Hepatocyte (in vitro differentiated cells): Measurements from ENCODE around the gene CYSTM1. TPM values are rescaled to one million over a fixed set of nuclear protein-coding genes. Genes with fewer than 3 reads are reported as not detected.

Experiments used
- DNase-seq: peaks from one replicate; pipeline ENCODE4 v3.0.0-alpha.2; 2016; ENCODE audit warnings: low spot score
- H2AFZ ChIP-seq: fragments of 200-600 bp; sonication (generic); 2 replicates; pipeline ENCODE4 v1.6.0; 2016; ENCODE audit warnings: antibody characterized with exemption, mild to moderate bottlenecking
- H3K27ac ChIP-seq: fragments of 200-600 bp; sonication (generic); 2 replicates; pipeline ENCODE4 v1.5.1; 2016; ENCODE audit warnings: mild to moderate bottlenecking
- H3K27me3 ChIP-seq: fragments of 200-600 bp; sonication (generic); 2 replicates; pipeline ENCODE4 v1.6.1; 2016
- H3K36me3 ChIP-seq: fragments of 200-600 bp; sonication (generic); replicated peaks from 2 replicates; pipeline ENCODE4 v1.5.1; 2016; ENCODE audit warnings: low read depth; ENCODE audit not compliant: insufficient read depth
- H3K4me1 ChIP-seq: fragments of 200-600 bp; sonication (generic); 2 replicates; pipeline ENCODE4 v1.5.1; 2016; ENCODE audit warnings: mild to moderate bottlenecking, moderate library complexity; ENCODE audit not compliant: insufficient read depth
- H3K4me2 ChIP-seq: fragments of 200-600 bp; sonication (generic); 2 replicates; pipeline ENCODE4 v1.6.0; 2016
- H3K4me3 ChIP-seq: fragments of 200-600 bp; sonication (generic); 2 replicates; pipeline ENCODE4 v1.5.1; 2016; ENCODE audit warnings: mild to moderate bottlenecking
- H3K79me2 ChIP-seq: fragments of 200-600 bp; sonication (generic); 2 replicates; pipeline ENCODE4 v1.6.0; 2017; ENCODE audit warnings: mild to moderate bottlenecking
- H3K9me2 ChIP-seq: fragments of 200-600 bp; sonication (generic); replicated peaks from 2 replicates; pipeline ENCODE4 v1.6.0; 2017; ENCODE audit warnings: mild to moderate bottlenecking; ENCODE audit not compliant: insufficient read depth
- H3K9me3 ChIP-seq: fragments of 200-600 bp; sonication (generic); 2 replicates; pipeline ENCODE4 v1.5.1; 2016; ENCODE audit warnings: low read depth, mild to moderate bottlenecking
- H4K20me1 ChIP-seq: fragments of 200-600 bp; sonication (generic); 2 replicates; pipeline ENCODE4 v1.6.0; 2016; ENCODE audit warnings: mild to moderate bottlenecking; ENCODE audit not compliant: insufficient read depth, poor library complexity, severe bottlenecking
- EZH2 ChIP-seq: fragments of 200-600 bp; sonication (generic); IDR thresholded peaks from 2 replicates; pipeline ENCODE4 v1.6.1; 2016; ENCODE audit warnings: antibody characterized with exemption, mild to moderate bottlenecking, borderline replicate concordance
- EZH2phosphoT487 ChIP-seq: fragments of 200-600 bp; sonication (generic); IDR thresholded peaks from one replicate; pipeline ENCODE4 v1.6.1; 2018; ENCODE audit warnings: antibody characterized with exemption, mild to moderate bottlenecking, low read depth, moderate library complexity; ENCODE audit not compliant: unreplicated experiment, severe bottlenecking
- WGBS: methylation state at CpG from one replicate; pipeline ENCODE4 v1.1.6; 2016; ENCODE audit warnings: low lambda C conversion rate; ENCODE audit errors: missing lambda C conversion rate; 5-methylcytosine and 5-hydroxymethylcytosine counted together
- polyA plus RNA-seq: library from polyadenylated mRNA; unstranded; fragments of >200 nt; fragmentation: Nextera tagmentation; extraction: Ambion mirVana; gene quantifications from 2 replicates; pipeline ENCODE4 v1.2.1, GENCODE V29; 2016
- total RNA-seq: library from RNA; depleted of rRNA; stranded (reverse); fragments of >200 nt; gene quantifications from 2 replicates; pipeline ENCODE4 v1.2.3, GENCODE V29; 2014
- TF ChIP-seq, protein P1 (sequence below): fragments of 200-600 bp; sonication (generic); IDR thresholded peaks from 2 replicates; pipeline ENCODE4 v1.5.1; 2016; ENCODE audit warnings: antibody characterized with exemption, mild to moderate bottlenecking; ENCODE audit not compliant: poor library complexity

CYSTM1 gene
- total and polyA plus RNA-seq, 2 experiments from 2014 or later = 111 to 262 TPM

GRCh38 chr5:140189253-140189652 lies 14.3 kb downstream of the CYSTM1 start:
- TF ChIP-seq EZH2phosphoT487 (no peak), EZH2 (no peak)
- TF ChIP-seq, protein P1, sequence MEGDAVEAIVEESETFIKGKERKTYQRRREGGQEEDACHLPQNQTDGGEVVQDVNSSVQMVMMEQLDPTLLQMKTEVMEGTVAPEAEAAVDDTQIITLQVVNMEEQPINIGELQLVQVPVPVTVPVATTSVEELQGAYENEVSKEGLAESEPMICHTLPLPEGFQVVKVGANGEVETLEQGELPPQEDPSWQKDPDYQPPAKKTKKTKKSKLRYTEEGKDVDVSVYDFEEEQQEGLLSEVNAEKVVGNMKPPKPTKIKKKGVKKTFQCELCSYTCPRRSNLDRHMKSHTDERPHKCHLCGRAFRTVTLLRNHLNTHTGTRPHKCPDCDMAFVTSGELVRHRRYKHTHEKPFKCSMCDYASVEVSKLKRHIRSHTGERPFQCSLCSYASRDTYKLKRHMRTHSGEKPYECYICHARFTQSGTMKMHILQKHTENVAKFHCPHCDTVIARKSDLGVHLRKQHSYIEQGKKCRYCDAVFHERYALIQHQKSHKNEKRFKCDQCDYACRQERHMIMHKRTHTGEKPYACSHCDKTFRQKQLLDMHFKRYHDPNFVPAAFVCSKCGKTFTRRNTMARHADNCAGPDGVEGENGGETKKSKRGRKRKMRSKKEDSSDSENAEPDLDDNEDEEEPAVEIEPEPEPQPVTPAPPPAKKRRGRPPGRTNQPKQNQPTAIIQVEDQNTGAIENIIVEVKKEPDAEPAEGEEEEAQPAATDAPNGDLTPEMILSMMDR = no peak
- H3K4me1 ChIP-seq = peaks cover 12% of the 10 kb centered on the region
- no peak for DNase-seq

GRCh38 chr5:140189977-140190871 lies 15.2 kb downstream of the CYSTM1 start:
- Histone ChIP-seq H3K27me3 (no peaks in the 10 kb centered on the region), H3K27ac (peak overlapping the region; percentile 50), H2AFZ (no peak overlapping the region), H3K79me2 (peaks cover 44% of the 10 kb centered on the region), H3K36me3 (no peaks in the 10 kb centered on the region), H3K4me2 (peak overlapping the region; percentile 11), H3K9me2 (no peaks in the 10 kb centered on the region), H3K4me1 (peaks cover 12% of the 10 kb centered on the region), H4K20me1 (no peaks in the 10 kb centered on the region), H3K4me3 (no peak overlapping the region), H3K9me3 (no peaks in the 10 kb centered on the region)
- 67% methylated on average over 3 of the region's 3 CpGs for WGBS
- TF ChIP-seq EZH2phosphoT487 (no peak), EZH2 (no peak)
- TF ChIP-seq, protein P1 = no peak
- DNase-seq = no peak

More at GRCh38 chr5:140189253-140189652, 14.3 kb downstream of the CYSTM1 start:
- Histone ChIP-seq H4K20me1 (no peaks in the 10 kb centered on the region), H3K9me3 (no peaks in the 10 kb centered on the region), H3K9me2 (no peaks in the 10 kb centered on the region), H2AFZ (no peak overlapping the region), H3K79me2 (peaks cover 54% of the 10 kb centered on the region), H3K27ac (no peak overlapping the region), H3K27me3 (no peaks in the 10 kb centered on the region), H3K4me3 (no peak overlapping the region), H3K36me3 (no peaks in the 10 kb centered on the region), H3K4me2 (no peak overlapping the region)
- 93% methylated on average over 2 of the region's 2 CpGs for WGBS

DNA sequence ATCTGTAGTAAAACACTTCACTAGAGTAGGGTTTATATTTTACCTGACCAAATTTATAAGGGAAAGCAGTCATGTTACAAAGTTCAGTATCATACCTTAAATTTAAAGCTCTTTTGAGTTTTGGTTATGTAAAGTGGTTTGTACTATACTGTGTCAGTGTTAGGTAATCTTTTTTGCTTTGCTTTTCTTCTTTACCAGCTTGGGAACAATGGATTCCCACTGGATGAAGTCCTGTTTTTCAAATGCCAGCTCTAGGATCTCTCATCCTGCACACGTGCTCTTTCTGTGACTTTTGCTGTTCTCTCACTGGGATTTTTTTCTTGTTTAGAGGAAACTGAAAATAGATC lies 15.9 kb downstream of the CYSTM1 start:
- Histone ChIP-seq H3K4me2 (peak overlapping the region; percentile 11), H3K27ac (peak overlapping the region; percentile 50)

More for the DNA sequence above, 15.9 kb downstream of the CYSTM1 start:
- no peak for DNase-seq
- Histone ChIP-seq H3K79me2 (peaks cover 38% of the 10 kb centered on the region), H3K27me3 (no peaks in the 10 kb centered on the region), H3K9me2 (no peaks in the 10 kb centered on the region), H3K4me3 (no peak overlapping the region), H4K20me1 (no peaks in the 10 kb centered on the region), H3K36me3 (no peaks in the 10 kb centered on the region), H2AFZ (no peak overlapping the region), H3K9me3 (no peaks in the 10 kb centered on the region), H3K4me1 (peaks cover 12% of the 10 kb centered on the region)
- TF ChIP-seq, protein P1 = no peak
- TF ChIP-seq EZH2 = no peak
- no peak for TF ChIP-seq EZH2phosphoT487
- WGBS = 0% methylated on average over 1 of the region's 1 CpG
